Lower lobe of right lung (tissue), 2 donors: ENCODE results near the gene ROBO2. TPM values are rescaled to one million over a fixed set of nuclear protein-coding genes. Genes with fewer than 3 reads are reported as not detected.

Experiments used
- ATAC-seq, 2 donors: fragments of 200-7000 bp; cut with Tn5 transposase; one replicate each; pipeline ENCODE4 v1.9.1; 2020 to 2022; ENCODE audit warnings: mild to moderate bottlenecking in 2 of 2, moderate library complexity in 2 of 2
- DNase-seq: peaks from one replicate; pipeline ENCODE4 v3.0.0-alpha.2; 2020
- H3K27ac ChIP-seq: fragments of 200-600 bp; one replicate; pipeline ENCODE4 v1.8.0; 2022
- H3K27me3 ChIP-seq: fragments of 200-600 bp; one replicate; pipeline ENCODE4 v1.8.0; 2022; ENCODE audit warnings: low read depth
- H3K36me3 ChIP-seq: fragments of 200-600 bp; one replicate; pipeline ENCODE4 v1.8.0; 2022; ENCODE audit warnings: mild to moderate bottlenecking
- H3K4me1 ChIP-seq: fragments of 200-600 bp; one replicate; pipeline ENCODE4 v1.8.0; 2022
- H3K4me3 ChIP-seq: fragments of 200-600 bp; one replicate; pipeline ENCODE4 v1.8.0; 2022; ENCODE audit warnings: mild to moderate bottlenecking
- H3K9me3 ChIP-seq: fragments of 200-600 bp; one replicate; pipeline ENCODE4 v1.8.0; 2022
- CTCF ChIP-seq: fragments of 200-600 bp; IDR thresholded peaks from one replicate; pipeline ENCODE4 v1.8.0; 2022; ENCODE audit warnings: antibody characterized with exemption, mild to moderate bottlenecking
- intact Hi-C: fragments of 100-400 bp; cut with DNase I; formaldehyde crosslinking; loops from one replicate; pipeline ENCODE4 v1.11.0; 2022
- total RNA-seq: library from RNA; stranded (reverse); fragmentation: NEBNext Ultra II Directional; extraction: Animal tissue kit (Norgen Biotek cat#: 25700); gene quantifications from one replicate; pipeline ENCODE4 v1.2.1, GENCODE V29; 2021
- donor health status: DM: no; HTN: yes; CAD: no; lungs with severe emphysema.

The ROBO2 gene
- total RNA-seq, 1 donor from 2014 or later: 11.8 TPM

DNA sequence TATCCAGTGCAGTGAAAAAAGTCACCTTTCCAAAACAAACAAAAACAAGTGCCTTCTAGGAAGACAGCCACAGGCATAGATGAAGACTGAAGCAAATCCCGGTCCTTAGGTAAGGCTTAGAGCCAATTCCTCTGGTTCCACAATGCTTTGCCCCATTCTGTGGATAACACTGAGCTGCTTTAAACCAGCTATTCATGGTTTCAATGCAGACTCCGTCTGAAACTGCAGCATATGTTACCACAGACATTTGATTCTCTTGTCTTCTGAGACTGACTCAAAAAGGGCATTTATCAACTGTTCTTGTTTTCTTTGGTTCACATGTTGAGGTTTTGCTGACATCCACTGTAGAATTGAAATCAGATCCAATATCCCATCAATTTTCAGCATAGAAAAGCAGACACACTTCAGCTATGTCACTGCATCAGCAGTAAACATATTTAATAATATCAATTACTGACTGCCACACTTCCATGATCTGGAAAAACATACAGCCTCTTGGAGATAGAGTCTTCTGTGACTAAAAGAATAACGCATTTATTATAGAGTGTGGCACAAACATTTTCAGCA lies 659.3 kb downstream of the ROBO2 start:
- no peaks in the 10 kb centered on the region for H3K27me3 ChIP-seq
- H3K4me3 ChIP-seq: no peak overlapping the region
- H3K27ac ChIP-seq: no peak overlapping the region
- DNase-seq (no peak), ATAC-seq (no peak)
- H3K4me1 ChIP-seq: no peaks in the 10 kb centered on the region
- TF ChIP-seq CTCF: no peak
- H3K36me3 ChIP-seq: no peaks in the 10 kb centered on the region
- intact Hi-C loops: no loop called here
- H3K9me3 ChIP-seq: no peaks in the 10 kb centered on the region
